NCI-H345 treated with DMSO at 0.1 percent for 48 hours (cell line): ENCODE data around the gene CCL4.
"Not testable (repeated sequence)": the region's sequence is repeated elsewhere in the genome, so short reads cannot be mapped to it uniquely, and the experiment has no call there.

Source experiments
- DNase-seq: peaks from one replicate; lab custom pipeline; 2025; ENCODE audit not compliant: unreplicated experiment; lab: John Stamatoyannopoulos, UW

The CCL4 gene

DNA sequence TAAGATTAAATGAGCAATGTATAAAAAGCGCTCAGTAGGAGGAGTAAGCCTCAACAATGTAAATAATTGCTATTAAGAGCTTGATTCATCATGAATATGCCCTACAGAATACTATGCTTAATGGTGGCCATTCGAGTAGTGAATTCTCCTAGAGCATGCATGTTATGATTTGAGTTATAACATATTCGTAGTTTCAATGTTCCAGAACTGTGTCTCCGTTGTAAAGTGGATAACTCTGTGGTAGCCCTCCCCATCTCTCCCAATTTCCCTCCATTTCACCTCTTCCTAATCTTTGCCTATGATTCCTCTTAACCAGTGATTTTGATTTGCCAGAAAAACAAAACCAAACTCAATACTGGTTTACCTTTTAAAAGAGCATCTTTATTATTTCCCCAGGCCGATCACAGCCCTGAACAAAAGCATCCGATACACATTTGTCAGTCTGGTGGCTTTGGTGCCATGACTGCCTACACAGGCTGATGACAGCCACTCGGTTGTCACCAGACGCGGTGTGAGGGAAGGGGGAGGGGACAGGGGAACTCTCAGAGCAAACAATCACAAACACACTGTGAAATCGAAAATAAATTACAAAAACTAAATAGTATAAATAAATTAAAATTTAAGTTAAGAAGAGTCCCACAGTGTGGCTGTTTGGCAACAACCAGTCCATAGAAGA lies 15.6 kb upstream of the CCL4 start:
- DNase-seq, result not testable (repeated sequence)

GRCh38 chr17:36088670-36089338 lies 14.8 kb upstream of the CCL4 start:
- DNase-seq, result no peak

DNA sequence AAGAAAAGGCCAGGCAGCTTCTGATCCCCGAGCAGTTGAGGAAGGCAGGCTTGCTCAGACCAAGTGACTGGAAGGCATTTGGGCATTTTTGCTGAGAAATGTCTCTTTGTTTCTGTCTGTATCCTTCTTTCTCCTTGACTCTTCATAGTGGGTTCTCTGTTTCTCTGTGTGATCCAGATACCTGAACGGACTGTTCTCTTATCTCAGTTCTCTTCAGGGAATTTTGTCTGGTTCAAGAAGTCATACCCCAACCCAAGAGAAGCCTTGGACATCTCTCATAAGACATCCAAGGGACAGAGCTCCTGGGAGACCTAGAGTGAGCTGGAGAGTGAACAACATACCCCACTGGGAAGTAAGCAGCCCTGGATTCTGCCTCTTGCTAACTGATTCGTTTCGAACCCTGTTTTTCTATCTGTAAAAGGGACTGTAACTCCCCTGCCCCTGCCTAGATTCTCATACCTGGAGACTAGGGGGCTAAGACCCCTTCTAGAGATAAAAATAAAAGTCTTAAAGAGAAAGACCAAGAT lies 14.2 kb upstream of the CCL4 start:
- no peak for DNase-seq

DNA sequence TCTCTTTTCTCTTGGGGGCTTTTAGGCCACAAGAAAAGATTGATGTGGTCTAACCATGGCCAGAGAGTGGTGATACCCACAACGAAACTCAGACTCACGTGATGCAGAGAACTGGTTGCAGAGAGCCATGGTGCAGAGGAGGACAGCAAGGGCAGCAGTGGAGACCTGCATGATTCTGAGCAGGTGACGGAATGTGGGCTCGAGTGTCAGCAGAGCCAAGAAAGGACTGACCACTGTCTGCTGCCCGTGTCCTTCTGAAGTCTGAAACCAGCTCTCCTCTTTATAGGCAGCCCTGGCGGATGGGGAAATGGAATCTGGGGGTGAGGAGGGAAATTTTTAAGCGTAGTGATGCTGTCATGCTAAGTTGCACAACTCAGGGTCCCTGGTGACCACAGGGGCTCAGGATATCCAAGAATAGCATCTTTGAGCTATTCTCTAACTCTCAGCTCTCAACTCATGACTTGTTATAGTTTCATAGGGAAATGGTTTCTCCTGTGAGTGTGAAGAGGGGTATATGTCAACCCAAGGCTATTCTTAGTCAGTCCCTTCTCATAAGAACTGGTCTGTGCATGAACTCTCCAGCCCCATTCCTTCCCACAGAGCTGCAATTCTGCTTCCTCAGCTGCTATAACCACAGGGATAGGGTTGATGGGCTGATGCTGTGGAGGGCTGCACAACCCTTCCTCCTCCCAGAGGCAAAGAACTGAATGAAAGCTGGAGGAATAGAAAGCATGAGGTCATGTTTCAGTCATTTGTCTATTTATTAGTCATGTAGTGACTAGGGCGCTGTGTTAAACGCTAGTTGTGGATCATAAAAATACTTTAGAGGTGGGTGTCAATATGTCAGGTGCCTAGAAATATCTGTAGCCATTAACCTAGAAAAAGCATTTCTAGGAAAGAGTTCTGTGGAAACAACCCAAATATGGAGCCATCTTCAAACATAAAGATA lies 13.5 kb upstream of the CCL4 start, which contains the start of gene CCL3:
Gene CCL3 (minus strand): TSS at position 256 of the 949 bp plus-strand sequence. CDS start 85 bp downstream, at position 171.
- no peak for DNase-seq

GRCh38 chr17:36092230-36092629 lies 11.4 kb upstream of the CCL4 start:
- no peak for DNase-seq

DNA sequence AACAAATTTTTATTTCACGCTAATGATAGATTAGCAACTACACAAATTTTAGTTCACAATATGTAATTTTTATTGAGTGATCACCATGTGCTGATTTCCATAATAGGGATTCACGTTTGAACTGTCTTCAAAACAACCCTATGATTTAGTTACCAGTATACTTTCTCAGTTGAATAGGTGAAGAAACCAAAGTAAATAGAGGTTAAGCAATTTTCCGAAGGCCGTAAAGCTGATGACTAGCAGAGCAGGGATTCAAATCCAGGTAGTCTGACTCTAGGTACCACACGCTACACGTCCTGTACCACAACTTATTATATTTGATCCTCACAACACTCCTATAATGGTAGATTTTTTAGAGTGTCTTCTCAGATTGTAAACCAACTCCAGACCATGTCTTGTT lies 10.9 kb upstream of the CCL4 start:
- DNase-seq, result not testable (repeated sequence)

GRCh38 chr17:36094232-36094631 lies 9.4 kb upstream of the CCL4 start:
- no peak for DNase-seq

- DNase-seq, result no peak
Measured at GRCh38 chr17:36094746-36095145, 8.9 kb upstream of the CCL4 start.

DNA sequence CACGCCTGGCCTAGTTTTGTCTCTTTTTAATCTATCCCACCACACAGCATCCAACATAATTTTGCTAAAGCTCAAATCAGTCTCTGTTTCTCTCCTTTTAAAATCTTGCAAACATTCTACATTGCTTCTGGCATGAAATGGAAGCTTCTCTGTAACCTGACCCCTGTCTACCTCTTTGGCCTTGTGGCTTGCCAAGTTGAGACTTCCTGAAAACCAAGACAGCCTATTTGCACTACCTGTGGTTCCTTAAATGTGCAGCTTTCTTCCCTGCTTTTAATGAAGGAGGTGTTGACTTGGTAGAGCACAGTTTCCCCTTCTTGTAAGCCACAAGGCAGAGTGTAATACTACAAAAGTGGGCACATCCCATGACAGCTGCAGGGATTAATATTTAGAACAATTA lies 7.6 kb upstream of the CCL4 start:
- no peak for DNase-seq

DNA sequence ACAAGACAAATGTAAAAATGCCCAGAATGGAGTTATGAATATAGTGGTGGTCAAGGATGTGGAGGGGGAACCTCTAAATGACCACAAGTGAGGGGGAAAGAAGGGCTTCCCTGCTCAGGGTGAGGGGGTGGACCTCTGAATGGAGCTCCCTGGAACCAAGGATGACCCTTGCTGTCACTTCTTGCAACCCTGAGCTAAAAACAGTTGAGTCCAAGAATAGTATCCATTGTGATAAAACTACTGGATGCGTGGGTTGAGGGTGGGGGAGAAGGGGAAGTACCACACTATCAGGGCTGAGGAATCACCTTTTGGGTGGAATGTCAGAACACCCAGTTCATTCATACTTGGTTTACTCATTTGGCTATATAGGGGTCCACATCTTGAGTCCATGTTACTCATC lies 4.6 kb upstream of the CCL4 start:
- DNase-seq, result not testable (repeated sequence)

DNA sequence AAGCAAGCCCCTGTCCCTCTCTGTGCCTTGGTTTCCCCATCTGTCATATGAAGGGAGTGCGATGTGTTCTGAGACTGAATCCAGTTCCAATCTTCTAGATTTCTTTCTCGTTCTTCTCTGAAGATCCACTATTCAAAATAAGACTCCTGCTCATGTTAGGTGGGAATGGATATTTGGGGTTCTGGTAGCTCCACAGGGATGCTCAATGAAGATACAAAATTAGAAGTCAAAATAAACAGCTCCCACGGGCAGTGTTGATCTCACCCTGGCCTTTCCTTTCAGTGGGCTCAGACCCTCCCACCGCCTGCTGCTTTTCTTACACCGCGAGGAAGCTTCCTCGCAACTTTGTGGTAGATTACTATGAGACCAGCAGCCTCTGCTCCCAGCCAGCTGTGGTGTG lies 619 bp downstream of the CCL4 start:
- not testable (repeated sequence) for DNase-seq

DNA sequence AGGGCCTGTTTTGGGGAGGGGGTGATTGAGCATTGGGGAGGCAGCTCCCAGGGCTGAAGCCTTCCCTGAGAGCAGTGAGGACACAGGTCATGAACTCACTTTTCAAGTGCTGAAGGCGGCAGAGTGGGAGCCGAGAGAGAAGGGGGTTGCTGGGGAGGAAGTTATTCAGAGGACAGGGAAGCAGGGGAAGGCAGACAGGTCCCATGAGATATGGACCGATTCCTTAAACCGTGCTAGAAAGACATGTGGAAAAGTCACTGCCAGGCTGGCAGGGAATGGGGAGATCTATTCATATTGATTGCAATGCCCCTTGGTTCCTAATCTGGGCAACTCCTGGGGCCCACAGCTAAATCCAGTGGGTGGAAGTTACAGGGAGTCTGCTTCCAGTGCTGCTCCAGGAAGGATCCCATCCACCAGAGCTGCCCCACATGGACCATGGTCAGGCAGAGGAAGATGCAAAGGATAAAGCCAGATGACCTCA lies 1.1 kb downstream of the CCL4 start:
- DNase-seq, result no peak

DNA sequence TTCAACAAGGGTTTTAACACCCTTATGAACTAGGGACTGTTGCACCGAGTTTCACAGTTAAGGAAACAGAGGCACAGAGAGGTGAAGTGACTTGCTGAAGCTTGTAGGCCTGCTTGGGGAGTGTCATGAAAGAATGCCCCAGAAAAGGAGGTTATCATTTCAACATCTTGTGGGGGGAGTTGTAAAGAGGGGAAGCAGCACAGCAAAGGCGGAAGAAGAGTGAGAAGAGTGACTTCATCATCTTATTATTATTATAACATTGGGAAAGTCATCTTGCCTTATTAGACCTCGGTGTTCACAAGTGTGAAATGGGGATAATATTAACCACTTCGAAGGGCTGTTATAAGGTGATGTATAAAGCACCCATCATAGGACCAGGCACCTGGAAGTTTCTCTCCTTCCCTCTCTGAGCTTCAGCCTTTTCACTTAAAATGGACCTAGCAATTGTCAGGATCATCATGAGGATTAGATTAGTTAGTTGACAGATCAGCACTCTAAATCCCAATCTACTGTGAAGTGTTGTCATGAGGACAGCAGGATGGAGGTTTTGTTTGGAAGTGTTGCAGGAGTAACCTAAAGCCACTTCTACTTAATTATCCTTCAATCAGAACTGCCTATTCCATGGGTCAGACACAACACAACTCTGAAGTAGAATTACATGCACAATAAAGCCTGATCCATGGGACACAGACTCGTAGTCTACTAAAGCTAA lies 2.3 kb downstream of the CCL4 start:
- no peak for DNase-seq

- no peak for DNase-seq
Measured at GRCh38 chr17:36106493-36106835, 2.8 kb downstream of the CCL4 start.

DNA sequence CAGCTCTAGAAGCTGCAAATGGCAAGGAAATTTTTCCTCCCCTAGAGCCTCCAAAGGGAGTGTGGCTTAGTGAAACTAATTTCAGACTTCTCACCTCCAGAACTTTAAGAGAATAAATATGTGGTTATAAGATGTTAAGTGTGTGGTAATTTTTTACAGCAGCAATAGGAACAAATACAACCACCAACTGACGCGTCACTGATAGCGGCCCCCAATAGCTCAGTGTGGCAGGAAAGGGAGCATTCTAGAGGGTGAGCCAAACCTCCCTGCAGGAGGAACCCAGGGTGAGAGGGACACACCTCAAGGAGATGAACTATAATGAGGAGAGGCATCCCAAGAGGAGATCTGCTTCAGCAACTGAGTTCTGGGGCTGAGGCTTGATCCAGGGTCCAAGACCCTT lies 4.0 kb downstream of the CCL4 start:
- DNase-seq, result no peak

GRCh38 chr17:36108265-36108664 lies 4.6 kb downstream of the CCL4 start:
- DNase-seq, result not testable (repeated sequence)

- DNase-seq, result no peak
Measured at GRCh38 chr17:36111068-36111490, 7.5 kb downstream of the CCL4 start.

DNA sequence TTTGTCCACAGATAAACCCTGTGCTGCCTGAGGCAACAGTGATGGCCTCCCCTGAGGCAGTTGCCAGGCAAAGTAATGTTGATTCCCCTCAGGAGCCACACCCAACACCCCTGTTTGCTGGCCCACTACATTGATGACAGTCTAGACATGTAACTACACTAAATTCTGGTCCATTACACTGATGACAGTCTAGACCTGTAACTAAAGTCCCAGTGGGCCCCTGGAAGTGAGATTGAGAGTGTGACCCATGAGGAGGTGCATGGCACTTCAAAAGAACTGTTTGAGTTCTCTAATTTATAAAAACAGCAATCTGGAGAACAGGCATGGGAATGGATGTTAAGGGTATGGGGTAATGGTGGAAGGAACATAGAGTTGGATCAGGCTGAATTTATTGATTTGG lies 8.9 kb downstream of the CCL4 start:
- no peak for DNase-seq

DNA sequence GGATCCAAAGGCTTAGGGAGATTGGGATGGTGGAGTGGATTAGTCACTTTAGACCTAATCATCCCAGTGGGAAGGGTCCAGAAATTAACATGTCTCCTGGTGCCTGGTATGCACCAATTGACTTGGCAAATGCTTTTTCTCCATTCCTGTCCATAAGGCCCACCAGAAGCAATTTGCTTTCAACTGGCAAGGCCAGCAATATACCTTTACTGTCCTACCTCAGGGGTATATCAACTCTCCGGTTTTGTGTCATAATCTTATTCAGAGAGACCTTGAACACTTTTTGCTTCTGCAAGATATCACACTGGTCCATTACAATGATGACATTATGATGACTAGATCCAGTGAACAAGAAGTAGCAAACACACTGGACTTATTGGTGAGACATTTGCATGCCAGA lies 9.5 kb downstream of the CCL4 start:
- not testable (repeated sequence) for DNase-seq

DNA sequence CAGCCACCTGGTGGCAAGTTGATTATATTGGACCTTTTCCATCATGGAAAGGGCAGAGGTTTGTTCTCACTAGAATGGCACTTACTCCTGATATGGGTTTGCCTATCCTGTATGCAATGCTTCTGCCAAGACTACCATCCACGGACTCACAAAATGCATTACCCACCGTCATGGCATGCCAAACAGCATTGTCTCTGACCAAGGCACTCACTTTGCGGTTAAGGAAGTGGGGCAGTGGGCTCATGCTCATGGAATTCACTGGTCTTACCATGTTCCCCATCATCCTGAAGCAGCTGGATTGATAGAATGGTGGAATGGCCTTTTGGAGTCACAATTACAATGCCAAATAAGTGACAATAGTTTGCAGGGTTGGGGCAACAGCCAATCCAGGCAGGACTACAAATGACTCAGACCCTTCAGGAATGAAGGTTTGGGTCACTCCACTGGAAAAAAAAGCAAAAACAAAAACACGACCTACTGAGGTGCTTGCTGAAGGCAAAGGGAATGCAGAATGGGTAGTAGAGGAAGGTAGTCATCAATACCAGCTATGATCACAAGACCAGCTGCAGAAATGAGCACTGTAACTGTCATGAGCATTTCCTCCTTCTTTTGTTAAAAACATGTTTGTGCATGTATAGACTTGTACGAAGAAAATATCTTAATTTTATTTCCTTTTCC lies 11.5 kb downstream of the CCL4 start:
- not testable (repeated sequence) for DNase-seq
